Caco-2 (cell line): Measurements from ENCODE around the gene DYRK1A. TPM values are rescaled to one million over a fixed set of nuclear protein-coding genes. Genes with fewer than 3 reads are reported as not detected.

ENCODE experiments used
- BruUV-seq: library from RNA; stranded (reverse); fragments of 400-500 nt; replicated peaks from 2 replicates; lab custom pipeline; 2021; lab: Mats Ljungman, UMichigan
- CTCF ChIA-PET: fragments of 300-600 bp; sonication (Branson Sonifier 250); formaldehyde crosslinking; loops from one replicate; lab custom pipeline; 2022; ENCODE audit warnings: antibody characterized with exemption; lab: Charles Lee
- POLR2A ChIA-PET: fragments of 300-600 bp; sonication (Branson Sonifier 250); formaldehyde crosslinking; loops from one replicate; lab custom pipeline; 2022; ENCODE audit warnings: antibody characterized with exemption; lab: Charles Lee
- DNase-seq, 2 experiments: peaks; one replicate each; pipeline versions ENCODE4 v3.0.0 to v3.0.0-alpha.2; 2020 to 2022
- H3K27me3 ChIP-seq: replicated peaks from 2 replicates; pipeline ENCODE4 v1.6.0; 2011; ENCODE audit warnings: low read length; ENCODE audit not compliant: control insufficient read depth, insufficient read depth
- H3K36me3 ChIP-seq: 2 replicates; pipeline ENCODE4 v1.5.1; 2011; ENCODE audit warnings: low read length; ENCODE audit not compliant: control insufficient read depth, insufficient read depth
- H3K4me1 ChIP-seq: fragments of 250-450 bp; sonication (Bioruptor Pico); 2 replicates; pipeline ENCODE4 v1.5.1; 2020; ENCODE audit warnings: mild to moderate bottlenecking
- H3K4me3 ChIP-seq: 2 replicates; pipeline ENCODE4 v1.5.1; 2011; ENCODE audit warnings: low read depth, mild to moderate bottlenecking, control low read depth, low read length
- H3K9me3 ChIP-seq: fragments of 250-450 bp; sonication (Bioruptor Pico); 2 replicates; pipeline ENCODE4 v1.5.1; 2020; ENCODE audit warnings: mild to moderate bottlenecking, moderate library complexity
- H3K27ac Mint-ChIP-seq: one replicate; pipeline ENCODE4 v1.8.0; 2022; ENCODE audit warnings: mixed read lengths; ENCODE audit not compliant: unreplicated experiment
- H3K27me3 Mint-ChIP-seq: one replicate; pipeline ENCODE4 v1.8.0; 2022; ENCODE audit warnings: mixed read lengths; ENCODE audit not compliant: insufficient read depth, unreplicated experiment
- H3K36me3 Mint-ChIP-seq: one replicate; pipeline ENCODE4 v1.8.0; 2022; ENCODE audit warnings: mild to moderate bottlenecking, mixed read lengths; ENCODE audit not compliant: insufficient read depth, unreplicated experiment
- H3K4me1 Mint-ChIP-seq: one replicate; pipeline ENCODE4 v1.8.0; 2022; ENCODE audit warnings: low read depth, mixed read lengths; ENCODE audit not compliant: unreplicated experiment
- H3K4me3 Mint-ChIP-seq: one replicate; pipeline ENCODE4 v1.8.0; 2022; ENCODE audit warnings: mild to moderate bottlenecking, moderate library complexity, mixed read lengths; ENCODE audit not compliant: unreplicated experiment
- H3K9me3 Mint-ChIP-seq: one replicate; pipeline ENCODE4 v1.8.0; 2022; ENCODE audit warnings: mixed read lengths; ENCODE audit not compliant: unreplicated experiment
- CTCF ChIP-seq, 2 experiments: fragments of 200-600 bp in 1 of 2; IDR thresholded peaks; 1 replicate in 1 of 2; 2 replicates in 1 of 2; pipeline versions ENCODE4 v1.5.1 to v1.8.0; 2011 to 2022; ENCODE audit warnings: antibody characterized with exemption in 1 of 2, control low read depth in 1 of 2, inconsistent platforms in 1 of 2, low read depth in 1 of 2, low read length in 1 of 2, mild to moderate bottlenecking in 1 of 2, moderate library complexity in 1 of 2; ENCODE audit not compliant: insufficient read depth in 1 of 2, severe bottlenecking in 1 of 2, unreplicated experiment in 1 of 2
- intact Hi-C: fragments of 100-400 bp; cut with micrococcal nuclease; formaldehyde crosslinking; loops from one replicate; pipeline ENCODE4 v1.10.0; 2022; ENCODE audit not compliant: unreplicated experiment
- total RNA-seq: library from RNA; stranded (reverse); gene quantifications from 2 replicates; pipeline ENCODE4 v1.2.3, GENCODE V29; 2022

DYRK1A gene
- total RNA-seq, 1 experiment from 2014 or later, result 50.9 TPM

GRCh38 chr21:37550157-37550556, 183.6 kb downstream of the DYRK1A start:
- H3K4me1 Mint-ChIP-seq, result peaks cover 11% of the 10 kb centered on the region
- no peaks in the 10 kb centered on the region for H3K36me3 ChIP-seq
- peaks cover 24% of the 10 kb centered on the region for H3K4me1 ChIP-seq
- no peaks in the 10 kb centered on the region for H3K9me3 Mint-ChIP-seq
- H3K27me3 Mint-ChIP-seq, result no peaks in the 10 kb centered on the region
- H3K27ac Mint-ChIP-seq, result no peak overlapping the region
- H3K27me3 ChIP-seq, result no peaks in the 10 kb centered on the region
- no peak overlapping the region for H3K4me3 Mint-ChIP-seq
- H3K4me3 ChIP-seq, result no peak overlapping the region
- no TSS peak for BruUV-seq
- intact Hi-C loops, result no loop called here
- CTCF ChIA-PET, result no interaction called here
- POLR2A ChIA-PET, result interaction anchor here (2.8 kb wide), 1 partner anchor 14 kb away, joined by 11 read pairs; no protein-coding TSS in a partner anchor
- no peaks in the 10 kb centered on the region for H3K9me3 ChIP-seq
- DNase-seq, result no peak
- H3K36me3 Mint-ChIP-seq, result no peaks in the 10 kb centered on the region
- TF ChIP-seq CTCF (IDR thresholded peaks at IDR 0.05; ENCODE audit: insufficient read depth in 1 of 2, low read depth in 1 of 2, low read length in 1 of 2, severe bottlenecking in 1 of 2, unreplicated experiment in 1 of 2), result no peak

- no peak for TF ChIP-seq CTCF (IDR thresholded peaks at IDR 0.05; ENCODE audit: insufficient read depth in 1 of 2, low read depth in 1 of 2, low read length in 1 of 2, severe bottlenecking in 1 of 2, unreplicated experiment in 1 of 2)
- Histone ChIP-seq H3K4me1 (peaks cover 30% of the 10 kb centered on the region), H3K36me3 (no peaks in the 10 kb centered on the region), H3K9me3 (no peaks in the 10 kb centered on the region), H3K27me3 (no peaks in the 10 kb centered on the region), H3K4me3 (no peak overlapping the region)
- Mint-ChIP-seq H3K9me3 (no peaks in the 10 kb centered on the region), H3K36me3 (no peaks in the 10 kb centered on the region), H3K4me1 (peaks cover 11% of the 10 kb centered on the region), H3K4me3 (no peak overlapping the region), H3K27ac (no peak overlapping the region), H3K27me3 (no peaks in the 10 kb centered on the region)
- no TSS peak for BruUV-seq
- ChIA-PET POLR2A (interaction anchor here (2.8 kb wide), 1 partner anchor 13 kb away, joined by 11 read pairs; no protein-coding TSS in a partner anchor), CTCF (interaction anchor here (1.0 kb wide), 1 partner anchor 13 kb away, joined by 4 read pairs; no protein-coding TSS in a partner anchor)
- no peak for DNase-seq
- intact Hi-C loops, result no loop called here
These were observed 184.2 kb downstream of the DYRK1A start for GRCh38 chr21:37550618-37551330.

- no TSS peak for BruUV-seq
These were observed 184.9 kb downstream of the DYRK1A start for GRCh38 chr21:37551331-37551992.

More at GRCh38 chr21:37551331-37551992, 184.9 kb downstream of the DYRK1A start:
- CTCF ChIA-PET, result interaction anchor here (1.0 kb wide), 1 partner anchor 12 kb away, joined by 4 read pairs; no protein-coding TSS in a partner anchor
- POLR2A ChIA-PET, result interaction anchor here (2.8 kb wide), 1 partner anchor 13 kb away, joined by 11 read pairs; no protein-coding TSS in a partner anchor
- Histone ChIP-seq H3K9me3 (no peaks in the 10 kb centered on the region), H3K4me1 (peaks cover 36% of the 10 kb centered on the region), H3K27me3 (no peaks in the 10 kb centered on the region), H3K4me3 (no peak overlapping the region), H3K36me3 (no peaks in the 10 kb centered on the region)
- TF ChIP-seq CTCF (IDR thresholded peaks at IDR 0.05; ENCODE audit: insufficient read depth in 1 of 2, low read depth in 1 of 2, low read length in 1 of 2, severe bottlenecking in 1 of 2, unreplicated experiment in 1 of 2), result no peak
- H3K27me3 Mint-ChIP-seq, result no peaks in the 10 kb centered on the region
- intact Hi-C loops, result no loop called here
- H3K4me3 Mint-ChIP-seq, result no peak overlapping the region
- no peak overlapping the region for H3K27ac Mint-ChIP-seq
- no peaks in the 10 kb centered on the region for H3K36me3 Mint-ChIP-seq
- DNase-seq, result peak; percentile 48 to 60
- no peaks in the 10 kb centered on the region for H3K9me3 Mint-ChIP-seq
- H3K4me1 Mint-ChIP-seq, result peaks cover 11% of the 10 kb centered on the region
